HG02970 (cell line): ENCODE measurements around the gene NACA2.
"Not testable (repeated sequence)": the region's sequence is repeated elsewhere in the genome, so short reads cannot be mapped to it uniquely, and the experiment has no call there.

ENCODE experiments used
- ATAC-seq: cut with Tn5 transposase; IDR thresholded peaks from one replicate; pipeline ENCODE4 v1.9.1; 2021; ENCODE audit warnings: mild to moderate bottlenecking, moderate library complexity, moderate number of reproducible peaks; ENCODE audit not compliant: unreplicated experiment, low FRiP score

The NACA2 gene

DNA sequence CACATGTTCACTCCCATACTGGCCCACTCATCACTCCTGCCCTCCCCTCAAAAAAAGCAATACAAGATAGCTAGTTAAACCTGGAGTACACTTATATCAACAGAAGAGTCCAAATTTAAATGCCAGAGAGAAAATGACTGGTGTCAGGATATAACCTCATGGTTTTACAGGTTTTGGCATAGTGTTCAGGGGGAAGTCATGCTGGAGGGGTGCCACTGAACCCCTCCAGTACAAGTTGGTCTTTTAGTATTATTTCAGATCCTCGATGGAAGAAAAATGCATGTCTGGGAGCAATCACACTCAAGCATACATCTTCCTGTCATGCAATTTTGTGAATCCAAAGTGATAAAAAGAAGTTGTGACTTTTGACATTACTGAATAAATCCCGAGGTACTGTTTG, 10.5 kb downstream of the NACA2 start:
- ATAC-seq: no peak

DNA sequence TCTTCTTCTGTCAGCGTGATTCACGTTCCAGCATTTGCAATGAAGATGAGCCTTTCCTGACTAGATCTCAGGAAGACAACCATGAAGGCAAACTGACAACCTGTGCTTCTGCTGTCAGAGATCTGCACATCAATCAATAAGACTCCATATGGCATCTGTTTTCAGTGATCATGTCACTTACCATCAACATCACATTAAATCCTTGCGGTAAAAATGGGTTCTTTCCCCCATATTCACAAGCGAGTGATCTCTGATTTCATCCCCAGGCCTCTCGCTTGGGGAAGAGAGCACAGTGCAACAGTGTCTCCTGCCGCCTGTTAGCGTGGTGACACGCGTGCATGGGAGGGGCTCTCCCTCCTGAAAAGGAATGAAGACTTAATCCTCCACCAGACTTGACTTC, 11.1 kb downstream of the NACA2 start:
- ATAC-seq: no peak

DNA sequence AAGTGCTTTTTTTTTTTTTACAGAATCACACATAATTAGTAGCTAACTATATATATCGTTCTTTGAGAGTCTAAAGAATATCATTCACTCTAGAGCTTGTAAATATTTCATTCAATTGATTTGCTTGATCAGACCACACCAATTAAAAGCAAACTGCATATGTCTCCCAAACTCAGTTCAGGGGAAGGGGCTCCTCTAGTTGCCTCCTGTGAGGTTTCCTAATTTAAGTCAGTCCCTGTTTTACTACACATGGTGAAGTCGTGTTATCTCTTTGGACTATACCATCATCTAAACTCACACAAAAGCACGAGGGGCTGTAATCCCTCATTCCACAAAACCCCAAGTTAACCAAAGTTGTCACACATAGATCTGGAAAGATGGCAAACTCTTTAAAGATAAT, 11.7 kb downstream of the NACA2 start:
- ATAC-seq: no peak

DNA sequence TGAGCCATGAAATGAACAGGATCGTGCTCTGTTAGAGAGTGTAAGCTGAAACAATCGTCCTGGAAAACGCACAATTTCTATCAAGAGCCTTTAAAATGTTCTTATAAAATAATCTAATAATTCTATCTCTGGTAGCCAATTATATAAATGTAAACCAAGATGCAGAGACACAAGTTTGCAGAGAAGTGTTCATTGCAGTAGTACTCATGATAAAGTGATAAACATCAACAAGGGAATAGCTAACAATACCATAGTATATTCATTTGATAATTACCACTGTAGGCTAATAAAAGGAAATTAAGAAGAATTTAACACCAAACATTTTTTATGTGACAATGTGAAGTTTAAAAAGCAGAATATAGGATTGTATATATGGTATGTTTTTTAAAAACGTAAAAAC, 12.4 kb downstream of the NACA2 start:
- ATAC-seq: no peak

DNA sequence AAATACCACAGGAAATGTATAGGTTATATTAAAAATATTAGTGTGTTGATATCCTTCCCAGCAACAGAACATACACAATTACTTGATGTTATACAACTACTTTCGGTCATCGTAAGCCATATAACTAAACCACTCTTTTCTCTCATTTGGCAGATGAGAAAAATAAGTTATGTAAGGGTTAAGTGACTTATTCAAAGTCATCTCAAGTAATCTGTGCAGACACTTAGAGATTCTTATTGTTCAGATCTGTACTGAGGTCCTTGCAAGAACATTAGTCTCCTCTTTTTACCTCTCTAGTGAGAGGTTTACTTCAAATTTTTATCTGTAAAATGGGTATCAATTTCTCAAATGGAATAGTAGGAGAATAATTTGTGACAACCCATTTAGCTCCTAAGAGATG, 15.0 kb downstream of the NACA2 start:
- ATAC-seq: no peak

DNA sequence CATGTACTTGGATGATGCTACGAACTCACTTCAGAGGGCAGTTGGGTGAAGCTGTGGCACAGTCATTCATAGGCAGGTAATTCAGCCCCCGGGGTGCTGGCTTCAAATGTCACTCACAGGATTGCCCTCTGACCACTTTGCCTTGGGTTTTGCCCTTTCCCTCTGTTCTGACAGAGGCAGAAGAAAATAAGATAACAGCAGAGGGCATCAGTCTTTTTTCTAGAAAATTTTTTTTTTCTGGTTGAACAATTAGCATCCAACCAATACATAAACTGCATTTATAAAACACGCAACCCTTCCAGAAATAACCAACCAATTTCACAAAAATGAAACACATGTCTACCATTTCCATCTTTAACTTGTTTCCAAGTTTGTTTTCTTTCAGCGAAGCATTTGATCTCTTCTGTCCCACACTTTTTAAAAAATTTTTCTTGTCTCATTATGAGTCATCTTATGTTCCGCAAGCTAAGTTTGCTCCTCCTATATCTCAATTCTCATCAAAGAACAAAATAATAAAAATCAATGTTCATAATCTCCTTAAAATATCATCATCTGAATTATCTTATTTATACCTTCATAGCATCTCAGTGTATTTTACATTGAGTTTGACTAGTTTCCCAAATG, 15.6 kb downstream of the NACA2 start:
- no peak for ATAC-seq

DNA sequence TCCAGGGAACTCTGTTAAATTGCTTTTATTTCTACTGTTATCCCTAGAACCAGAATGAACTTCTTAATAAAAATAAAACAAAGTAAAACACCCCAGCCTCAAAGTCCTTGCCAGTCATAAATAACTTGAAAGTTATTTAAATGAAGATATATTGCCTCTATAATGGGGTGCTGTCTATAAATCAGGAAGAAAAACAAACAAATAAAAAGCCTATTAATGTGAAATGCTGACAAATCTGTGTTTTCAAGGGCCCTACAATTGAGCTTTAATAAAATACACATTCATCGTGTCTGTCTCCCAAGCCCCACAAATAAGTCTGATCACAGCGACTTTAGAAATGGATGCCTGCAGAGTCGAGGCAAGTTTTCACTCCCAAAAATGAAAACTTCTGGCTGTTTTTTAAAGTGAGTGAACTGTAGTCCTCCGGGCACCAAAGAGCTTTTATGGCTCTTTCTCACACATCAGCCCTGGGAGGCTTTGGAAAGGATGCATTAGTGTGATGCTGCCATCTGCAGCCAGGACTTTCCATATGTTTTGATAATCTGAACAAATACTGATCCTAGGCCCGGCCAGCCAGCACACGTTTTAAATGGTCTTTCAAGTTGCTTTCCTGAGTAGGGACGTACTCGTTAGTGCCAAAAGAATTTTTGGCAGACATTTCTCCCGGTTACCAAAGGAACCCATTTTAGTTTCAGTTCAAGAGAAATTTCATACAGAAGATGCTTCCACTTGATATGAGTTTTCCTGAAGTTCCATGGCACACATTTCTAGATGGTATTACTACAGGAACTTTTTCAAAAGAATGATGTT, 16.3 kb downstream of the NACA2 start:
- ATAC-seq: no peak

DNA sequence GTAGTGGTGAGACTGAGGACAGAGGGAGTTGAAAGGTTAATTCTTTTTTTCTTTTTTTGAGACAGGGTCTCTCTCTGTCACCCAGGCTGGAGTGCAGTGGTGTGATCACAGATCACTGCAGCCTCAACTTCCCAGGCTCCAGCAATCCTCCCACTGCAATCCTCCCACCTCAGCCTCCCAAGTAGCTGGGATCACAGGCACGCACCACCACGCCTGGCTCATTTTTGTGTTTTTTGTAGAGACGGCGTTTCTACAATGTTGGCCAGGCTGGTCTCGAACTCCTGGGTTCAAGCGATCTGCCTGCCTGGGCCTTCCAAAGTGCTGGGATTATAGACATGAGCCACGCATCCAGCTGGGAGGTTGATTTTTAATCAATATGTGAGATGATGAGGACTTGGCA, 18.5 kb downstream of the NACA2 start:
- ATAC-seq: not testable (repeated sequence)

DNA sequence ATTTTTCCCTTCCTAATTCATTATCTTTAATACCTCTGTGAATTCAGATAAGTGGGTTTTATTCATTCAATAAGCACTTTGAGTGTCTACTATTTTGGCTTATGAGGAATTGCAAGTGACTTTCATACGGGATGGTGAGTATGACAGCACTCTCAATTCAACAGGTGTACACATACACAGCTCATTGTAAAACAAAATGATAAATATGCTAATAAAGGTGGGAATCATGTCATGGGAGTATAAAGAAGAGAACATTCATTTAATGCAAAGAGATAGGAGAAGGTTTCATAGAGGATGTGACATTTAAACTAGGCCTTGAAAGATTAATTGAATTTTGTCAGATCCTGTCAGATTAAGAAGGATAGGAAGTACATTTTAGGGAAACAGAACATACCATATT, 19.4 kb downstream of the NACA2 start:
- ATAC-seq: no peak

DNA sequence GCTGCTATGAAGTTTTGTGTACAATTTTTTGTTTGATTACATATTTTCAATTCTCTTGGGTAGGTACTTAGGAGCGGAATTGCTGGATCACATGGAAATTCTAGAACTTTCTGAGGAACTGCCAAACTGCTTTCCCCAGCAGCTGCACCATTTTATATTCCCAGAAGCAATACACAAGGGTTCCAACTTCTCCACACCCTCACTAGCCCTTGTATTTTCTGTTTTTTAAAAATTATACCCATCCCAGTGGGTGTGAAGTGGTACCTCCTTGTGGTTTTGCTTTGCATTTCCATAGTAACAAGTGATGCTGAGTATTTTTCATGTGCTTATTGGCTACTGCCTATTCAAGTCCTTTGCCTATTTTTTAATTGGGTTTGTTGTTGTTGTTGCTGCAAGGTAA, 20.9 kb downstream of the NACA2 start:
- ATAC-seq: no peak

DNA sequence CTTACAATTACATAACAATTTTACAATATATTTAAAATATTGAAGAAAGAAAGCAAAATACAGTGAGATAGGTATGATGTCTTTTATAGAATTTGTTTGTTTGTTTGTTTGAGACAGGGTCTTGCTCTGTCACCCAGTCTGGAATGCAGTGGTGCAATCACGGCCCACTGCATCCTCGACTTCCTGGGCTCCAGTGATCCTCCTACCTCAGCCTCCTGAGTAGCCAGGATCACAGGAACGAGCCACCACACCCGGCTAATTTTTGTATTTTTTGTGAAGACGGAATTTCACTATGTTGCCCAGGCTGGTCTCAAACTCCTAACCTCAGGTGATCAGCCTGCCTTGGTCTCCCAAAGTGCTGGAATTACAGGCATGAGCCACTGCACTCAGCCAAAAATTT, 21.5 kb downstream of the NACA2 start:
- not testable (repeated sequence) for ATAC-seq

DNA sequence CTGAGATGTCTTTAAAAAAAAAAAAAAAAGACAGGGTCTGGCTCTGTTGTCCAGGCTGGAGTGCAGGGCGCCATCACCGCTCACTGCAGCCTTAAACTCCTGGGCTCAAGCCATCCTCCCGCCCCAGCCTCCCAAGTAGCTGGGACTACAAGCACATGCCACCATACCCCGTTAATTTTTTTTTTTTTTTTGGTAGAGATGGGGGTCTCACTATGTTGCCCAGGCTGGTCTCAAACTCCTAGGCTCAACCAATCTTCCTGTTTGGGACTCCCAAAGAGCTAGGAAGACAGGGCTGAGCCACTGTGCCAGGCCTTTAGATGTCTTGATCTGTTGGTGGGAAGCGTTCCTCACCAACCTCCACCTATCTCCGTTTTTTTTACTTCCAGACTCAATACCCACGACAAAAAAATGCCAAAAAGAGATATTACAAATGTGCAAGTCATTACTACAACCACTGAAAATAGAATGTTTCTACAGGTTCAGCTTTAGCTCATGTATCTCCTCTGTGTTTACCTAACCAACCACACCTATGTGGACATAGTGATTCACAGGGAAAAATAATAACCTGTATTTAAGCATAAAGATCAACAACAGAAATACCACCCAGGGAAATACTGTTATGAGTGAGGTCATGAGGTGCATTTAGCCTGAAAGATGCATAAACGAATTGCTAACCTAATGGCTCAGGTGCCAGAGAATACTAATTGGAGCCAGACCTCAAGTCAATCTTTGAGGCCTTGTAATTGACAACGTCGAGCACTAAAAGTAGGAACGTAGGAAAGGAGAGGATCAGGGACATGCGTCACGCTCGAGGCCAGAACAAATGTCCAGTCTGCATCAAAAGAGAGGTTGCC, 22.6 kb downstream of the NACA2 start:
- no peak for ATAC-seq

DNA sequence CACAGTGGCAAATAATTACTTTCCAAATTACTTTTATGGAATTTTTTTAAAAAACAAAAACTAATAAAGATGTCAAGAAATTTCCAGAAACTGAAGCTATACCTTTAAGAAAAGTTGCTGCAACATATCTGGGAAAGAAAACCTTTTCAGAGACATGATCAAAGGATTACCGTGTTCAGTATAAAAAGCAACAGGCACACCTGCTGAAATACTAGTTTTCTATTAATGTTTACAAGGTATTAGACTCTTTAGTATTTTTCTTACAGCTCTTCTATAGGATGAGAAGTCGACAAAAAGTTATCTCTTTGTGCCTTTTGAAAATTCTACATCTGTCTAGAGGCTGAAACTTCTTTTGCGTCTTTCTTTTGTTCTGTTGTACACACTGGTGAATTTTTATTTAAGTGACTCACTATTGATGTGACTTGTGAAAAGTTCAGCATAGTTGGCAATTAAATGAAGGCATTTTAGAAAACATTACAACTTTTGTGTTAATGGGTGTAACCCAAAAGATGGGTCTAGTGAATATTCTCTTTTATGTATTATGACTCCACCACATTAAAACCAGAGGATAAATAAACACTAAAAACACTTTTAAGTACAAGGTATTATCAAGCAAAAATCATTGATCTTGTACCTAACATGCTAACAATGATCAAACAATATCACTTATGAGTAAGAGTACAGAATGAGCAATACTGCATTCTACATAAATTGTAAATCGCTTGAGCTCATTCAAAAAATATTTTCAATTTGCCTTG, 23.8 kb downstream of the NACA2 start:
- no peak for ATAC-seq

DNA sequence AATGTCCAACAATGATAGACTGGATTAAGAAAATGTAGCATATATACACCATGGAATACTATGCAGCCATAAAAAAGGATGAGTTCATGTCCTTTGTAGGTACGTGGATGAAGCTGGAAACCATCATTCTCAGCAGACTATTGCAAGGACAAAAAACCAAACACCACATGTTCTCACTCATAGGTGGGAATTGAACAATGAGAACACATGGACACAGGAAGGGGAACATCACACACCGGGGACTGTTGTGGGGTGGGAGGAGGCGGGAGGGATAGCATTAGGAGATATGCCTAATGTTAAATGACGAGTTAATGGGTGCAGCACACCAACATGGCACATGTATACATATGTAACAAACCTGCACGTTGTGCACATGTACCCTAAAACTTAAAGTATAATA, 24.6 kb downstream of the NACA2 start:
- ATAC-seq: not testable (repeated sequence)

DNA sequence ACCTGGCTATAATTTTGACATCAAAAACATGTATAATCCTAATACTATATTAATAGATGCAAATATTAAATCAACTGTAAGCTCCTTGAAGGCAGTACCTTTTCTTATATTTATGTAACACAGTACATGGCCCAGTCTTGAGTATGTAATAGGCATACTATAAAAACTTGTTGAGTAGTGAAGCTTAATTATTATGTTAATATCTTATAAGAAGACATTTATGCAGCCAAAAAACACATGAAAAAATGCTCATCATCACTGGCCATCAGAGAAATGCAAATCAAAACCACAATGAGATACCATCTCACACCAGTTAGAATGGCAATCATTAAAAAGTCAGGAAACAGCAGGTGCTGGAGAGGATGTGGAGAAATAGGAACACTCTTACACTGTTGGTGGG, 25.2 kb downstream of the NACA2 start:
- not testable (repeated sequence) for ATAC-seq

DNA sequence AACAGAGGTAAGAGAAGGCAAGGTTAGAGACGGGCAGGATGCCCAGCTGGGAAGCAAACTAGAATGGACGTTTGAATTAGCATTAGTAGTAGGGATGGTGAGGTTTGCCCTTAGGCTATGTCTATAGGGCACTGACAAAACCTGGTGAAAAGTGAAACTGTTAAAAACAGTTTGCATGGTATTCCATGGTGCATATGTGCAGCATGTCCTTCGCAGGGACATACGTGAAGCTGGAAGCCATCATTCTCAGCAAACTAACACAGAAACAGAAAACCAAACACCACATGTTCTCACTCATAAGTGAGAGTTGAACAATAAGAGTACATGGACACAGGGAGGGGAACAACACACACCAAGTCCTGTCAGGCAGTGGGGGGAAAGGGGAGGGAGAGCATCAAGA, 25.8 kb downstream of the NACA2 start:
- ATAC-seq: no peak

DNA sequence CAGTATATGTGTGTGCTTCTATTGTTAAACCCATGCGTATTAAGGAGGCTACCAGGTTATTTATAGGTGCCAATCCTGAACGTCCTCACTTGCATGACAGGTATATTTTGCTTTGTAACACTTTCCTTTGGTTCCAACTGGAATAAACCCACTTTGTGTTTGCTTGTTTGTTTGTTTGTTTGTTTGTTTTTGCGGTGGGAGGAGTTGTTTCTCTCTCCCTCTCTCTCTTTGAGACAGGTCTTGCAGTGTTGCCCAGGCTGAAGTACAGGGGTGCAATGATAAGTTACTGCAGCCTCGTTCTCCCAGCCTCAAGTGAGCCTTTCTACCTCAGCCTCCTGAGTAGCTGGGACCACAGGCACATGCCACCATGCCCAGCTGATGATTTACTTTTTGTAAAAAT, 28.7 kb downstream of the NACA2 start:
- ATAC-seq: no peak

DNA sequence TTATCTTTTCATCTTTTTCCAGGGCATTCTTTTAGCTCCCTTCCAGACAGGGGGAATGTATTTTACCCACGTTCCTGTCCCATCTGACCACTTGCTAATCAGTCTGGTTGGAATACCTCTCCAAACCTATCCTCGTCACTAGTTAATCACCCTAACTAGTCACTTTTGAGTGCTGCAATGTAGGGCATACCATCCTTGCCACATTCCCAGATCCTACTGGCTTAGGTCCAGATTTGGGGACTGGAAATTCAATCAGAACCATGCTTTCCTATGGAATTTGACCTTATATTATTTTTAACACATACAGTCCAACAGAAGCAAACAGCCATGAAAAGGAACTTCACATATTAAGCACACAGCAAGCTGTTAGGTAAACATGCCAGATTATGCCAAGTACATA, 29.7 kb downstream of the NACA2 start:
- no peak for ATAC-seq

DNA sequence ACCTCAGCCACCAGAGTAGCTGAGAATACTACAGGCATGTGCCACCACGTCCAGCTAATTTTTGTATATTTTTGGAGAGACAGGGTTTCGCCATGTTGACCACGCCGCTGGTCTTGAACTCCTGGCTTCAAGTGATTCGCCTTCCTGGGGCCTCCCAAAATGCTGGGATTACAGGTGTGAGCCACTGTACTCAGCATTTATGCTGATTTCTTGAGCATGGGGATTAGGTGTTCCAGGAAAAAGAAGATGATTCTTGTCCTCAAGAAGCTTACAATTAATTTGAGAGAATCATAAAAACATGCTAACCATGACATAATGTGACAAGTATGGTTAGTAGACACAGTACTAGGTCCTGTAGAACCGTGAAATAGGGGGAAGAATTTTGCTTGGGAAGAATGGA, 30.9 kb downstream of the NACA2 start:
- no peak for ATAC-seq
